ENCODE data around the gene OSMR.

GRCh38 chr5:38871058-38871605 lies 25.3 kb downstream of the OSMR start:
- no peak for TF ChIP-seq POLR2AphosphoS5 (IDR thresholded peaks at IDR 0.05)
- TF ChIP-seq SMC3 (conservative IDR thresholded peaks at IDR 0.05; ENCODE audit: poor library complexity): no peak
- no peak for TF ChIP-seq CTCF (IDR thresholded peaks at IDR 0.05; ENCODE audit: poor library complexity, severe bottlenecking)
- TF ChIP-seq EZH2 (IDR thresholded peaks at IDR 0.05; ENCODE audit: borderline replicate concordance, insufficient read depth, low read length, poor library complexity, severe bottlenecking): no peak
- no peak for TF ChIP-seq RAD21 (conservative IDR thresholded peaks at IDR 0.05)
